GM21390 (cell line): Measurements from ENCODE around the gene ACTG2.
"Not testable (repeated sequence)": the region's sequence is repeated elsewhere in the genome, so short reads cannot be mapped to it uniquely, and the experiment has no call there.

Experiments
- ATAC-seq: cut with Tn5 transposase; IDR thresholded peaks from one replicate; pipeline ENCODE4 v1.9.1; 2021; ENCODE audit not compliant: unreplicated experiment

Gene ACTG2

DNA sequence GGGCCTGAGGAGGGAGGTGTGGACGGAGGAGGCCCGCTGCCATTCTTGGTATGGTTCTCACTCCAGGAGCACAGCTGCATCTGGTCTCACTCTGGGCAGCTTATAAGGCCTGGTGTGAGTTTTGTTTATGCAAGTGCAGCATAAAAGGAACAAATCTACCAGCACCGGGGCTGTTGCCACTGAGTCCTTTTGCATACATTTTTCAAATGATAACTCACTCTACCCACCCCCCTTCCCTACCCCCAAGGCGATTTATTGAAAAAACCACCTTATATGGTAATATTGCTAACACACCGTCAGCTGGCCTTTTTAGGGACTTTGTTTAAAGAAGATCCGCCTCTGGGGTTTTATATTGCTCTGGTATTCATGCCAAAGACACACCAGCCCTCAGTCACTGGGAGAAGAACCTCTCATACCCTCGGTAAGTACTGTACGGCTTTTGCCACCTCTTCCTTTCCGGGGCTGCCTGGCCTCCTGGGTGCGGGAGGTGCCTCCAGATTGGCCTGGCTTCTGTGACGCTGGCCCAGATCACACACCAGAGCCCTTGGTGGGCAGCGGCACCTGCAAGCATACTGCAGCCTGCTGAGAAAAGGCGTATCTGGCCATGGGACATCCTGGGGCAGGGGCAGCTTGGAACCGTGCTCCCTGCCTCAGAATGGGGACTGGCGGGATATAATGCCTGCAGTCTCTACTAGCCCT, at the start of gene ACTG2:
TSS of gene ACTG2 (plus strand) at position 378 of the 699 bp plus-strand sequence. CDS start 8,304 bp downstream, outside the sequence.
- ATAC-seq = no peak

DNA sequence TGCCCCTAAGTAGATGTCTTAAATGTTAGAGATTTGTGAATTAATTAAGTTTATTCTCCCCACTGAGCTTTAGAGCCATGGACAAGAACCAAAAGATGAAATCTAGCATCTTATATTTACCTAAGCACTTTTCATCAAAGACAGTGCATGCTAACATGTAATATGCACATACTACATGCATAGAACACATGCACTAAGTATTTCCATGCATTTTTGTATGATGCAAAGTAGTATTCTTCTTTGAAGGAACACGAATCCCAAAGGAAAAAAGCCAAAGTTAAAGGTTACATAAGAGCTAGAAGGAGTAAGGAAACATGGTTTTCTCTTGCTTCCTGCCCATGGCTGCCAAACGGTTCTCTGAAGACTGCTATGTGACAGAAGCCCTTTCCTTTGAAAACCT, 48.7 kb upstream of the ACTG2 start:
- no peak for ATAC-seq

DNA sequence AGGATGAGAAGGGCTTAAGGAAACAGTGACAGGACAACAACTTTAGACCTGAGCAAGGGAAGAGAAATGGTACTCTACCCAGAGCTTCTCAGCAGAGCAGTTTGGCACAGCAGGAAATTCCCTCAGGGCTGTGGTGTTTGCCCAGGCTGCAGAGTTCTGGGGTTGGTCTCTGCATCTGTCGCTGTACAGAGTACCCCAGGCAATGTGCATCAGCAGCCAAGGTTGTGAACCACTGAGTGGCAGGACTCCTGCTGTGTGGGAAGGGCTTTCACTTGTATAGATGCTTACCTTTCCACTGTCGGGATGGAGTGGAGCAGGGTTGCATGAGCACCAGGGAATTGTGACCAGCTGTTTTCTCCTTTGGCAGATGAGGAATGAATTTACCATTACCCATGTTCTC, 42.8 kb upstream of the ACTG2 start:
- ATAC-seq = no peak

DNA sequence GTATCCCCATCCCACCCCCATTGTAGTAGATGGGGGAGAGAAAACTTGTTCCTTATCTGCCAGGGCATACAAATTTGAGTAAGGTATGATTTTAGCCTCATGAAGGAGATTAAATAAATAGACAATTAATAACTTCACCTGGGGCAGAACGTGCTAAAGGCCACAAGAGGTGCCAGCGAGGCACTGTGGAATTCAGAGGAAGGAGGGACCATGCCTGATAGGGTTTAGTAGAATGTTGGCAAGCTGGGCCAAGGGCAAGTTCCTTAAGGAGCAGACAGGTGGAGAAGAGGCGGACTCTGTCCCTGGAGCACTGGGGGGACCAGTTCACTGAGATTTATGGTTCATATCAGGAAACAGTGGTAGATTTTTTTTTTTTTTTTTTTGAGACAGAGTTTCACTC, 41.5 kb upstream of the ACTG2 start:
- ATAC-seq = no peak

DNA sequence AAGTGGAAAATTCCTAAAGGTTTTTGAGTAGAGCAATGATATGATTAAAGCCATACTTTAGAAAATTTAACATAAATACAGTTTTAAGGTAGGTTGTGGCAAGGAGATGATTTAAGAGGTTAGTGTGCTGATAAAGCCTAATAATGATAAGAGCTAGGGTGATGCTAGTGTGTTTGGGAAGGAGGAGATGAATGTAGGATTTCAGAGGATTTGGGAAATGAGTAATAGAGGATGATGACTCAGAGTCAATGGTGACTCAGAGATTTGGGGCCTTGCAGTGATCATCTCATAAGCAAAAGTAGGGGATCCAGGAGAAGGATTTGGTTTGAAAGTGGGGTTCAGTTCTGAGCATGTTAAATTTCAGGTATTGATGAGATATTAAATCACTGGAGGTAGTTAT, 40.8 kb upstream of the ACTG2 start:
- no peak for ATAC-seq

DNA sequence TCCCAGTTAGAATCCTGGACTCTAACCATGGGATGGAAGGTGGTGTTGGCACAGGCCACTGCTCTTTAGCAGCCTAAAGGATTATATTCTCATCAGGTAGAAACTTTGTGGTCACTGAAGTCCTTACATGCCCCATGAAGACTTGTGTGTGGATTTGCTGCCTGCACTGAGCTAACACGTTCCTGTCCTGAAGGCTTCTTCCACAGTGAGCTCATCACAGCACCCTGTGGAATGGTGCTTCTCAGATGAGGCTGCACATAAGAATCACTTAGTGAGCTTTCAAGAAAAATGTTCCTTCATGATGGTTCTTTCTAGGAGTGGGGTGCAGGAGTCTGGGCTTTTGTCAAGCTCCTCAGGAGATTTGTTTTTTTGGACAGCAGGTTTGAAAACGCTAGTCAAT, 37.3 kb upstream of the ACTG2 start:
- ATAC-seq = no peak

DNA sequence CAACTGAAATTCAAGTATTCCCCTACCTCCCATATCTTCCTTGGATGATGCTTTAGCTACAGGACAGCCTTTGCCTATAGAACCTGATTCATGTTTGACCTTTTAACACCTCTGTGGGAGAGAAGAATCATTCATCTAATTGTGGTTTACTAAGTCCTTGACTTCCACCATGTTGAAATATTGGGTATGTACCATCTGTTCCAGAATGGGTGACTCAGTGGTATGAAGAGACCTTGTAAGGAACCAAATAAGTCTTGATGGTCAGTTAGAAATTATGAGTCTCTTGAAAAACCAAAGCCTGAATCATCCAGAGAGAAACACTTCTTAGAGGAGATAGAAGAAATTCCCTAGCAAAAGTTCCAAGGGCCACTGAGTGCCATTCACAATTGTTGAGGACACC, 36.6 kb upstream of the ACTG2 start:
- no peak for ATAC-seq

DNA sequence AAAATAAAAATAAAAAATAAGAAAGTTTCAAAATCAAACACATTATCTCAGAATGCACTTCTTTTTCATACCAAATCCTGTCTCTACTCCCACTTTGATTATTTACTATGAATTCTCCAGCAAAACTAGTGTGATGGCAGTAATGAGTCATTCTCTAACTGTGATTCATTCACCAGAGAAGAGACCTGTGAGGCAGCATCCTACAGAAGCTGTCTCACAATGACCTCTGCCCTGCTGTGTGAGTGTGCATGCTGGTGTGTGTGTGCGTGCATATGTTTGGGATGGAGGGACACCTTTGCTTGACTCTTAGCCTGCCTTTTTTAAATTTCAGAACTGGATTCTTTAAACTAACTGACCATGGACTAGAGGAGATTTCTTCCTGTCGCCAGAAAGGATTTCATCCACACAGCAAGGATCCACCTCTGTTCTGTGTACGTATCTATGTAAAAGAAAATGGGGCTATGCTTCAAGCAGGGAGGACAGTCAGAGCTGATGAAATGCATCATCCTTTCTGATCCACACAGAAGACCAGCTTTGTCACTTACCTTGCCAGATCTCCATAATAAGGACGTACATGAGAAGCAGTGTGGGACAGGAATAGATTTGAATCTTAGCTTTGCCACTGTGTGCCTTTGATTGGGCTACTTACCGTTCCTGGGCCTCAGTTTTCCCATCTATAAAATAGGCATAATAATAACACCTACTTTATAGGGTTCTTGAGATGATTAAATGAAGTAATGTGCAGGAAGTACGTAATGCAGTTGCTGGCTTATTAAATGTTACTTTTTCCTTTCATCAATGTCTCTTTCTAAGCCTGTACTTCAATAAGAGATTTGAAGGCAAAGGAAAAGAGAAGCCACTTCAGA, 32.9 kb upstream of the ACTG2 start:
- no peak for ATAC-seq

DNA sequence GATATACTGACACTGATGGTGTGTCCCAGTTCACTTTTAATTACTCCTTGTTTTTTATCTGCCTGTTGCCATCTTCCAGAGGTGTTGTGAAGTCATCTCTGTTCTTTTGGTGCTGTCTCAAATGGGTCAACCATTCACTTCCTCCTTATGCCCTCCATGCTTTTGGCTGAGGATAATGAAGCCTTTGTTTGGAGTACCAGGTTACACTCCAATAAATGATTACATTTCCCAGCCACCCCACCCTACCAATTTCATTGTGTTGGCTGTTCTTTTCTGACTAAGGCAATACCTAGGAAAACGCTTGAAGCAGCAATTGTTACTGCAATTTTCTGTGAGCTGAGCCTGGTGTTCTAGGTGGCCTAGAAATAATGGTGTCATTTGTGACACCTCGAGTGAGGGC, 29.8 kb upstream of the ACTG2 start:
- ATAC-seq = no peak

DNA sequence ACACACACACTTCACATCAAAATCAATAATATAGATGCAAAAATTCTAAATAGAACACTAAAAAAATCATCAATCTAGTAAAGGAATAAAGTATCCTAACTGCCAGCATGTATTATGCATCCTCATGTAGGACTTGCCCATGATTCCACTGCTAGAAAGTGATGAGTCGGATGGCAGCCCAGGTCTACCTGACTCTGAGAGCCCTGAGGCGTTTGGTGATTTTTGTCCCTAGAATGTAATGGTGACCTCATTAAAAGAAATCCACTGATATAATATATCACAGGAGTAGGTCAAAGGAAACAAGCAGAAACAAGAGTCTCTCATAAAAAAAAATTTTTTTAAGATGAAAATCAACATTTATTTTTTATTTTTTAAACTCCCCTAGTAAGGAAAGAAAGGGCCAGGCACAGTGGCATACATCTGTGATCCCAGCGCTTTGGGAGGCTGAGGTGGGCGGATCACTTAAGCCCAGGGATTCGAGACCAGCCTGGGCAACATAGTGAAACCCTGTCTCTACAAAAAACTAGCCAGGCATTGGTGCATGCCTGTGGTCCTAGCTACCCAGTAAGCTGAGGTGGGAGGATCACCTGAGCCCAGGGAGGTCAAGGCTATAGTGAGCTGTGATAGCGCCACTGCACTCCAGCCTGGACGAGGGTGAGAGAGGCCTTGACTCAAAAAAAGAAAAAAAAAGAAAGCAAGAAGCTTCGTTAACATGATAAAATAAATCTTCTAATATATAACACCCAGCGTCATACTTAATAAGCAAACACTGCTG, 24.4 kb upstream of the ACTG2 start:
- no peak for ATAC-seq

DNA sequence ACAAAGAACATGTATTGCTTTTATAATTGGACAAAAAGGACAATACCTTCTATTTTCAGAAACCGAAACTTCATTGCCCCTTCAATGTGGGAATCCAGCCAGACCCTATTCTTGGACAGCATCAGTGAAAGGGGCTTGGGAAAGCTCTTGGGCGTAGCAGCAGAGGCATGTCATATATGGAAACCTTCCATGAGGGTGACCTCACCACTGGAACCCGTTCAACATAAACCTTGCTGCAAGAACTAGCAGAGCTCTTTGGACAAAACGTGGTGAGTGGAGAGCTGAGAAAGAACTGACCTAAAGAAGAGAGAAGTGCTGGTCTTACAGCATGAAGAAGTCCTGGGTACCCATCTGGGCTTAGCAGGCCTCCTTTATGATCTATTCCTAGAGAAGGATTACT, 22.7 kb upstream of the ACTG2 start:
- ATAC-seq = no peak

DNA sequence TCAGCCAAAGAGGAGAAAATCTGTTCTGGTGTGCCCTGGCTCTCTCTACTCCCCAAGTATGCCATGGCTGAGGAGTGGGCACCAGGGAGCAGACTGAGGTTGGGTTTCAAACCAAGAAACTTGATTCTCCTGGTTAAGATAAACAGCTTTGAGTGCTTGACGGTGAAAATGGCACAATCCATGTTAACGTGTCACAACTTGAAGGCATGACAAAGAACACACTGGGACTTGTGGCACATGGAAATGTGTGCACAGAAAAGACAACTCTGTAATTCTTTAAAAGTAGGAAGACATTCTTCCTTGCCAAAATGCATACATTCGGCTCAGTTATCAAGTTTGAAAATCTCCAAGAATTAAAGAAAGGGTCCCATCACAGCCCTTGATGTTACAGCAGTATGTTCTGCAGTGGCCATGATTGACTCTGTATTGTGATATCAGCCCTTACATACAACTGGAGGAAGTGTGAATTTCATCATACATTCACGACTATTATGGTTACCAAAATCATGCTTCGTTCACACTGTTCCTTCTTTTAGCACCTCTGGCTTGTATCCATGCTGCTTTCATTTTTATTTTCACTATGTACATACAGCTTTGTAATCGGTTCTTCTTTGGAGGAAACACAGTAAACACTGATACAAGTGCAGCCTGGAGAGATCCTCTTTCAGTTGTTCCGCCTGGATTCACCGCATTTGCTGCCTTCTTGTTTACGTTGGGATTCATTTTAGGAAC, 15.6 kb upstream of the ACTG2 start:
- no peak for ATAC-seq

DNA sequence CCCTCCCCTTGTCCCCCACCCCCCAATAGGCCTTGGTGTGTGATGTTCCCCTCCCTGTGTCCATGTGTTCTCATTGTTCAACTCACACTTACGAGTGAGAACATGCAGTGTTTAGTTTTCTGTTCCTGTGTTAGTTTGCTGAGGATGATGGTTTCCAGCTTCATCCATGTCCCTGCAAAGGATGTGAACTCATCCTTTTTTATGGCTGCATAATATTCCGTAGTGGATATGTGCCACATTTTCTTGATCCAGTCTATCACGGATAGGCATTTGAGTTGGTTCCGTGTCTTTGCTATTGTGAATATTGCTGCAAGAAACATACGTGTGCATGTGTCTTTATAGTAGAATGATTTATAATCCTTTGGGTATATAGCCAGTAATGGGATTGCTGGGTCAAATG, 14.8 kb upstream of the ACTG2 start:
- not testable (repeated sequence) for ATAC-seq

DNA sequence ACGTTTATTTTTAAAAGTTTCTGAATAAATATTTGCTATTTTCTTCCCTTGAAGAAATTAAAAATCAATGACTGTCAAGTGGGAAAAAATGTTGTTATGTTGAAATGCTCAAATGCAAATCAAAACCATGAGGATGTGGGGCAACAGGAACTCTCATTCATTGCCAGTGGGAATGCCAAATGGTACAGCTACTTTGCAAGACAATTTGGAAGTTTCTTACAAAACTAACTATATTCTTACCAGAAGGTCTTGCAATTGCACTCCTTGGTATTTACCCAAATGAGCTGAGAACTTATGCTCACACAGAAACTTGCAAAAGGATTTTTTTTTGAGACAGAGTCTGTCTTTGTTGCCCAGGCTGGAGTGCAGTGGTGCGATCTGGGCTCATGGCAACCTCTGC, 7.4 kb upstream of the ACTG2 start:
- ATAC-seq = no peak

DNA sequence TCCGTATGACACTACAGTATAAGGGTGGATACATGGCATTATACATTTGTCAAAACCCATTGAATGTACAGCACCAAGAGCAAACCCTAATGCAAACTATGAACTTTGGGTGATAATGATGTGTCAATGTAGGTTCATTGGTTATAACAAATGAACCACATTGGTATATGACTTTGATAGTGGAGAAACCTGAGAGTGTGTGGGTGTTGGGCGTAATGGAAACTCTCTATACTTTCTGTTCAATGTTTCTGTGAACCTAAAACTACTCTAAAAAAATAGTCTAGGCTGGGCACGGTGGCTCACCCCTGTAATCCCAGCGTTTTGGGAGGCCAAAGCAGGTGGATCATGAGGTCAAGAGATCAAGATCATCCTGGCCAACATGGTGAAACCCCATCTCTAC, 6.5 kb upstream of the ACTG2 start:
- ATAC-seq = no peak

DNA sequence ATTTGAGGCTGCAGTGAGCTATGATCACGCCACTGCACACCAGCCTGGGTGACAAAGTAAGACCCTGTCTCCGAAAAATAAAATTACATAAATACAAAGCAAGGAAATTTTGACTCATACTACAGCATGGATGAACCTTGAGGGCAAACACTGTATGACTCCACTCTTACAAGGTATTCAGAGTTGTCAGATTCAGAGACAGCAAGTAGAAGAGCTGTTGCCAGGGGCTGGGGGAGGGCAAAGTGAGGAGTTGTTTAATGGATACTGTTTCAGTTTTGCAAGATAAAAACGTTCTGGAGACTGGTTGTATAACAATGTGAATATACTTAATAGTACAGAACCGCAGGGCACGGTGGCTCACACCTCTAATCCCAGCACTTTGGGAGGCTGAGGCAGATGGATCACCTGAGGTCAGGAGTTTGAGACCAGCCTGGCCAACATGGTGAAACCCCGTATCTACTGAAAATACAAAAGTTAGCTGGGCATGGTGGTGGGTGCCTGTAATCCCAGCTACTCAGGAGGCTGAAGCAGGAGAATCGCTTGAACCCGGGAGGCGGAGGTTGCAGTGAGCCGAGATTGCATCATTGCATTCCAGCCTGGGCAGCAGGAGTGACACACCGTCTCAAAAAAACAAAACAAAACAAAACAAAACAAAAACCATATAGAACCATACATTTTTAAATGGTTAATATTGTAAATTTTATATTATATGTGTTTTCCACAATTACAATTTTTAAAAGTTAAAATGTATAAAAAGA, 5.0 kb upstream of the ACTG2 start:
- ATAC-seq = not testable (repeated sequence)

DNA sequence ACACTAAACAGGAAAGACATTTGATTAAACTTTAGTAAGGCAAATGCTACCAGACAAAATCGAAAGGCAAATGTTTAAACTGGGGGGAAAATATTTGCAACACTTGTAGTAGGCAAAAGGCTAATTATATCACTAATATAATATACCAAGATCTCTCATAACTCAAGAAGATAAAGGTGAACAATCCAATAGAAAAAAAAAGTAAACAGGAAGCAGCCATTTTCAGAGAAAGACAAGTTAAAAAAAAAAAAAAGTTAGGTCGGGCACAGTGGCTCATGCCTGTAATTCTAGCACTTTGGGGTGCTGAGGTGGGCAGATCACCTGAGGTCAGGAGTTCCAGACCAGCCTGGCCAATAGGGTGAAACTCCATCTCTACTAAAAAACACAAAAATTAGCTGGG, 4.4 kb upstream of the ACTG2 start:
- ATAC-seq = no peak

DNA sequence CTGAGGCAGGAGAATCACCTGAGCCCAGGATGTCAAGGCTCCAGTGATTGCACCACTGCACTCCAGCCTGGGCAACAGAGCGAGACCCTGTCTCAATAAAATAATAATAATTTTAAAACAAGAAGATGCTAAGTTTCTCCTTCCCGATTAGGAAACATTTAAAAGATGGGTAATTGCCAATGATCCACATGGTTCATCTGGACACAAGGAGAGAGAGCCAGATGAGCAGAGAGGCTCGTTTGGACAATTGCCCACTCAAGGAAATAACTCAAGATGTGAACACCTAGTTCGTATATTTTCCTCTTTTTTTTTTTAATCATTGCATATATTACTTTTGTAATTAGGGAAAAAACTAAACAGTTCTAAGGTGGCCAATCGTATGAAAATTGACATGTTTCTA, 3.6 kb upstream of the ACTG2 start:
- no peak for ATAC-seq

DNA sequence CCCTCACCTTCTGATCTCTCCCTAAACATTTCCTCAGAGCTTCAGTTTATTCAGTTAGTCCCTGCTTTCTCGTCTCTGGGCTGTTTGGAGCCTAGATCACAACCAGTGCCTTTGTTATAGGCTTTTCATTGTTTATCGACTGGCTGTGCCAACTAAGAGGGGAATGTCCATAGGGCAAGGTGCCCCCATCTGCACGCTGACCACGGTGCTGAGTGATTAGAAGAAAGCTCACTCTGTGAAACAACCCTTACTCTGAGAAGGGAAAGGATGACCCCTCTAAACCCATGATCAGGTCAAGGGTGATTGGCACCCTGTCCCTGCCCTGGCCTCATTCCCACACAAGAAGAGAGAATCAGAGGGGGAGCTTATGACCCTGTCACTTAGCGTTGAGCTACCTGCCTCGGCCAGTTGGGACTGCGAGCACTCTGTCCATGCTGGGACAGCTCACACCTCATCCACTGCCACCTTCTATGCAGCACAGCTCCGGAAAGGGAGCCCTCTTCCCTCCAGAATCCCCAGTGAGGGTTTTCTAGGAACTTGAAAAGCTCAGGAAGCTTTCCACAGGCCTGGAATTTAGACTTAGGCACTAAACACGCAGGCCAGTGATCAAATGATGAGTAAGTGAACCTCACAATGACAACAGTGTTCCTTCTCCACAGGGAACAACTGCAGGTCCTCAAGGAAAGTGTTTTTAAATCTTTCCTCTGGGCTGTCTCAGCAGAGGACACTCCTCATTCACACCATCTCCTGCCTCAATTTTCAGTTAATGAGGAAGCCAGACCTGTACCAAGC, 2.3 kb upstream of the ACTG2 start:
- ATAC-seq = no peak
